D721Med (cell line): ENCODE measurements around the gene KIF27.

Experiments
- DNase-seq: peaks from one replicate; pipeline ENCODE4 v3.0.0; 2011; ENCODE audit warnings: low spot score; ENCODE audit not compliant: insufficient read length
- FAIRE-seq: peaks from 2 replicates; lab custom pipeline; 2011; peaks lifted over from hg19 to GRCh38; lab: Jason Lieb, UNC
- CTCF ChIP-seq: IDR thresholded peaks from 2 replicates; pipeline ENCODE4 v1.5.1; 2012; ENCODE audit warnings: mild to moderate bottlenecking, control low read depth; ENCODE audit not compliant: insufficient read depth; ENCODE audit errors: missing control alignments

Gene KIF27

GRCh38 chr9:83940590-83941303 lies 19.5 kb upstream of the KIF27 start:
- FAIRE-seq: no peak
- no peak for TF ChIP-seq CTCF
- DNase-seq: no peak

GRCh38 chr9:83937861-83938455 lies 16.7 kb upstream of the KIF27 start:
- no peak for DNase-seq
- TF ChIP-seq CTCF: peak; percentile 82
- no peak for FAIRE-seq

GRCh38 chr9:83936523-83936922 lies 15.3 kb upstream of the KIF27 start:
- FAIRE-seq (no peak), DNase-seq (no peak)
- TF ChIP-seq CTCF: no peak

- DNase-seq: no peak
- no peak for FAIRE-seq
- no peak for TF ChIP-seq CTCF
Measured at GRCh38 chr9:83935276-83935935, 14.2 kb upstream of the KIF27 start.

GRCh38 chr9:83934569-83935275 lies 13.5 kb upstream of the KIF27 start:
- no peak for TF ChIP-seq CTCF
- FAIRE-seq (no peak), DNase-seq (no peak)

GRCh38 chr9:83933790-83934189 lies 12.6 kb upstream of the KIF27 start:
- FAIRE-seq (no peak), DNase-seq (no peak)
- TF ChIP-seq CTCF: no peak
